Urothelium cell line (cell line): Measurements from ENCODE around the gene SUCLG2.
"Not testable (repeated sequence)": the region's sequence is repeated elsewhere in the genome, so short reads cannot be mapped to it uniquely, and the experiment has no call there.

ENCODE experiments used
- DNase-seq: peaks from one replicate; pipeline ENCODE4 v3.0.0; 2011; ENCODE audit warnings: low spot score, mixed read lengths
- FAIRE-seq: peaks from 2 replicates; lab custom pipeline; 2011; peaks lifted over from hg19 to GRCh38; lab: Jason Lieb, UNC

The SUCLG2 gene

DNA sequence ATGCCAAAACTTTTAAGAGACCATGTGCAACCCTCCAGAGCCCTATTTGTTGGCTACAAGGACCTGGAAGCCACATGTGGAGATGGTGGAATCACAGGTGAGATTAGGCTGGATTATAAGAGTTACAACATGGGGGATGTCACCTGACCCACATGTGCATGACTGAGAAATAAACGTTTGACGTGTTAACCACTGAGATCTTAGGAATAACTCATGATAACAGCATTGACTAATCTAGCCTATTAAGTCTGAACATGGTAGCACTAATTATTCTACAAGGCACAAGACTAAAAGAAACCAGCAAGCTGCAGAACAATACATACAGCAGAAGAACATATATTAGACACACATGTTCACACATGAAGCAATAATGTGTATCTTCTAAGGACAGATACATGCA, 38.4 kb downstream of the SUCLG2 start:
- FAIRE-seq (no peak), DNase-seq (no peak)

GRCh38 chr3:67614195-67614594, 40.2 kb downstream of the SUCLG2 start:
- FAIRE-seq, result no peak
- no peak for DNase-seq

DNA sequence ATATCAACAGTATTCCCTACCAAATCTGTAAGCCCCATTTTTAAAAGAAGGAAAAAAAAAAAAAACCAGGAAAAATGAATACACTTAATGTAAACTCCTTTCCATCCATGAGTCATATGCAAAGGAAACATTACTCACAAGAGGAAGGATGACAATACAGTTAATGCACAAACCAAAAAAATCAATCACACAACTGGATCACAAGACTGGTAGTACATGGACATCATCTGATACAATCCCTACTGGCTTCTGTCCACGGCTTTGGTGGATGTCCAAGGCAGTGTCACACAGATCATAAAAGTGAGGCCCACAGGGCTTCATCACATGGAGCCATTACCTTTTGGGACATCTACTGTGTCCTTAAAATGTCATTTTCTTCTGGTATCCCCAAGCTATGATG, 44.0 kb downstream of the SUCLG2 start:
- FAIRE-seq (no peak), DNase-seq (no peak)

DNA sequence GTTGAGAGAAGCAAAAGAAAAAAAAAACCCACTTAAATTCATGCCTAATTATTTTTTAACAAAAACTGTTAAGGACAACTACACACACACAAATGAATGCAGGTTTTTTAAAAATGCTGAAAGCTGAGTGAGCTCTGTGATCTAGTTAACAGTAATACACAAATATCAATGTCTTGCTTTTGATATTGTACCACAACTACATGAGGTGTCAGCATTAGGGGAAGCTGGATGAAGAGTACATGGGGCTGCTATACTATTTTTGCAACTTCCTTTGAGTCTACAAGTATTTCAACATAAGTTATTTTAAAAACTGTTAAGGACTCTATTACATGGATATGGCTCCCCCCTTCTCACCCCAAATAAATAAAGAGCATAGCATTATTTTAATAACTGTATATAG, 44.7 kb downstream of the SUCLG2 start:
- DNase-seq (no peak), FAIRE-seq (no peak)

GRCh38 chr3:67608034-67608433, 46.4 kb downstream of the SUCLG2 start:
- DNase-seq (no peak), FAIRE-seq (no peak)

DNA sequence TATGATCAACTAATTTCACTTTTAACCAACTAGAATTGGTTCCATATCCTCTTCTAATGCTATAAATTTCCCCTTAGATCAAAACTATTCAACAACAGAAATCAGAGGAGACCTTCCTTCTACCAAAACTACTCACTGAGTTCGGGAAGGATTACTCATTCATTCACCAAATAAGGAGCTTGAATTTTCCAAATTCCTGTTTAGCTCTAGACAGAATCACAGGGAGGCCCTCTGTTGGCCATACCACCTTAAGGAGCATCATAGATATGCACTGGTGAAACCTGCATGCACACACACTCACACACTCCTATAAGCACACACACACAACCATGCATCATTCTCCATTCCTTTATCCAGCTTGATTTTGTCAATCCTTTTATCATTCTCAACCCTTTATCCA, 49.0 kb downstream of the SUCLG2 start:
- DNase-seq, result peak; percentile 26
- no peak for FAIRE-seq

DNA sequence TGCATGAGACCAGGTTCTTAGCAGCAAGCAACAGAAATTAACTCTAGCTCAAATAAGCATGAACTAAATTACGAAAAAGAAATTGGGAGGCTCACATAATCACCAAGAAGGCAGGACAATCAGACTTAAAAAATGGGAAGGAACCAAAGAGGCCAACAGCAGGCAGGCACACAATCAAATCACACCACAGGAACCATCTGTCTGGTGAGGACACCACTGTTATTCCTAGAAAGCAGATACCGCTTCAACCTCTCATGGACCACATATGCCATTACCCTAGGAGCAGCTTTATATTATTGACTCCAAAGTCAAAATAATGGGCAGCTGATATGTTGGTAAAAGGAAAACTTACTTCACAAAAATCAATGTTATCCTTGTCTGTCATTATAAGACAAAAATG, 51.6 kb downstream of the SUCLG2 start:
- FAIRE-seq (no peak), DNase-seq (no peak)

DNA sequence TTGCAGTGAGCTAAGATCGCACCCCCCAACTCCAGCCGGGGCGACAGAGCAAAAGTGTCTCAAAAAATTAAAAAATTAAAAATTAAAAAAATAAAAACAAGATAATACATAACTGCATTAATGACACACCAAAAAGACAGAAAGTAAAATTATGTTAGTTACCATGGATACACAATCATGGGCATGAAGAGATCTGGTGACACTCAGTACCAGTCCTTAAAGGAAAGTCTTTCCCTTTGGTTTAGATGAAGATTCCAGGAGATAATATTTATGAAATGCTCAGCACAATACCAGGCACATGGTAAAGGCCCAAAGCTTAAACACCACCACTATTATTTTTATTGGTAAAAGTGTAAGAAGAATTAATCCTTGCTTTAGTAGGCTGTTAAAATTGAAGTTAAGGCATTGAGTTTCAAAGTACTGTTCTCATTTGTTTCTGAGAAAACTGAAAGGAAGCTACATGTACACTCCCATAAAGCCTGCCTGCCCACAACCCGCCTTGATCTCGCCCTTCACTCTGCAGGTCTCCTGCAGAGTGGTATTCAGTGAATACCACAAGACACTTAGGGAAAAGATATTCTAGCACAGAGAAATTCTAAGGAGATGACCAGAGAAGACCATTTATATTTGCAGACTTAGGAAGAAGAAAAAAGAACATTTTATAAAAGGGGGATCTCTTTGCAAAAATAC, 52.3 kb downstream of the SUCLG2 start:
- DNase-seq, result no peak
- no peak for FAIRE-seq

DNA sequence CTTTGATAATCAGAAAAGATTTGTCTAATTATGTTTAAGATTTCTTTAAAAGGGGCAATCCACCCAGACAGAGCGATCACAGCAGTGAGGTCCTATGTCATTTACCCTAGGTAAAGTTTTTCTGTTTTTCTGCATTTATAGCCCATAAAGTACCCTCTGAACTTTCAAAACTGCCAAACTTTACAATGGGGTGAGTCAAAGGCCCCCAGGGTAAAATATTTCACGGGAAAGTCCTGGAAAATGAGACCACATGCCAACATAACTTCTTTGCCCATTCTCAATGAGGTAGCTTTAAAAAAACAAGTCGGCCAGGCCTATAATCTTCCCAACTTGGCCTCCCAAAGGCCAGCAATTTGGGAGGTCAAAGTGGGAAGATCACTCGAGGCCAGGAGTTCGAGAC, 53.0 kb downstream of the SUCLG2 start:
- FAIRE-seq (no peak), DNase-seq (no peak)

DNA sequence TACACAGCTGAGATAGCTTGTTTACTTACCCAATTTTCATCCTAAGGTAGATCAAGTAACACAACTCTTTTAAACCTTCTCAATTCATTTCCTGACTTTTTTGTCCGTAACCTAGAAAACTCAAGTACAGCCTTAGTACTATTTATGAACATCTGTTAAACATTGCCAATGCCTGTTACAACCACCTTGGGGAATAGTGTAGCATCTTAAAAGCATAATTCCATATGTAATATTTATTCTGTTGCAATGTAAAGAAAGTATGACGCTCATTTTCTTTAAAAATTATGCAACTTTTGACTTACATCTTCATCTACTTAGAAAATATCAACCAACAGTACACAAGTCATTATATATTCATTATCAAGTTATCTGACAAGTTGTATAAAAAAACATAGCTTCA, 54.6 kb downstream of the SUCLG2 start:
- DNase-seq, result no peak
- FAIRE-seq, result no peak

GRCh38 chr3:67598814-67599556, 55.4 kb downstream of the SUCLG2 start:
- FAIRE-seq (no peak), DNase-seq (no peak)

DNA sequence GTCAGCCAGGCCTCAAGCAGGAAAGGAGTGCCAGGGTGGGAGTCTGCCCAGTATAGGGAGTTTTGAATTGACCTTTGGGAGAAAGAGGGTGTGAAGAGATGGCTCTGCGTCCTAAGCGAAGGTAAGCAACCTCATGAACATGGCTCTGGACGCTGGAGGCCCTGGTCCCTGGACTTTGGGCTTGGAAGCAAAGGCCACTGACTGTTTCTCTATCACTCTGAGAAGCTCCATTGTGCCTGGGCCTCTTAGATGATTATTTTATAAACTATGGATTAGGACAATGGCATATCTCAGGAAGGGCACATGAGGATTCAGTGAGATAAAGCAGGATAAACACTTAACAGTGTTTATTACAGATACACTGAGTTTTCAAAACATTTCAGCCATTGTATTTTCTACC, 59.0 kb downstream of the SUCLG2 start:
- DNase-seq (no peak), FAIRE-seq (no peak)

DNA sequence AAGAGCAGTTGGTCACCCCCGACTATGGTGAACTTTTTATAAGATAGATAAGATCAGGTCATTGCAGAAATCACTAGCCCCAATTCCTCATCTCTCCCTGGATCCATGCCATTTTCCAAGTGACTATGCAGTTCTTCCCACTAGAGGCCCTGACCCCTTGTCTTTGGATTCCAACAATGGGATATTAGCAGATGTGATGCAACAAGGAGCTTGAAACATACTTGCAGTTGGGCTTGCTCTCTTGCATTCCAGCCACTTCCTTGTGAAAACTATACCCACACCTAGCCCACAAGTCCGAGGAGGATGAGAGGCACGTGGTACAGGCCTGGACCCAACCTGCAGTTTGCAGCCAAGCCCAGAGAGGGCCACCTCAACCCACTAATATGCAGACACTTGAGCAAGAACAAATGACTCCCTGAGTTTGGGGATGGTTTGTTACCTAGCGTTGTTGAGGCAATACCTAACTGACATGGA, 60.6 kb downstream of the SUCLG2 start:
- FAIRE-seq, result no peak

GRCh38 chr3:67592057-67592456, 62.4 kb downstream of the SUCLG2 start:
- FAIRE-seq (no peak), DNase-seq (no peak)

More for the DNA sequence above, 60.6 kb downstream of the SUCLG2 start:
- DNase-seq, result peak; percentile 2

GRCh38 chr3:67587811-67588210, 66.6 kb downstream of the SUCLG2 start:
- no peak for DNase-seq
- FAIRE-seq, result no peak

- FAIRE-seq (no peak), DNase-seq (no peak)
Measured at GRCh38 chr3:67587301-67587700, 67.1 kb downstream of the SUCLG2 start.

DNA sequence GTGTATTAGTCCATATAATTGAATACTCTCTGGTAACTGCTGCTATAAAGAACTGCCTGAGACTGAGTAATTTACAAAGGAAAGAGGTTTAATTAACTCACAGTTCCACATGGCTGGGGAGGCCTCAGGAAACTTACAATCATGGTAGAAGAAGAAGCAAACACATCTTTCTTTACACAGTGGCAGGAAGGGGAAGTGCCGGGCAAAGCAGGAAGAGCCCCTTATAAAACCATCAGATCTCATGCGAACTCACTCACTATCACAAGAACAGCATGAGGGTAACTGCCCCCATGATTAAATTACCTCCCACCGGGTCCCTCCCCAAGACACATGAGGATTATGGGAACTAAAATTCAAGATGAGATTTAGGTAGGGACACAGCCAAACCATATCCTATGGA, 69.8 kb downstream of the SUCLG2 start:
- DNase-seq, FAIRE-seq: not testable (repeated sequence)

- DNase-seq (no peak), FAIRE-seq (no peak)
Measured at GRCh38 chr3:67580430-67581000, 73.9 kb downstream of the SUCLG2 start.

- no peak for DNase-seq
- no peak for FAIRE-seq
Measured at GRCh38 chr3:67578416-67578815, 76.0 kb downstream of the SUCLG2 start.

GRCh38 chr3:67576441-67576840, 78.0 kb downstream of the SUCLG2 start:
- FAIRE-seq (no peak), DNase-seq (no peak)

DNA sequence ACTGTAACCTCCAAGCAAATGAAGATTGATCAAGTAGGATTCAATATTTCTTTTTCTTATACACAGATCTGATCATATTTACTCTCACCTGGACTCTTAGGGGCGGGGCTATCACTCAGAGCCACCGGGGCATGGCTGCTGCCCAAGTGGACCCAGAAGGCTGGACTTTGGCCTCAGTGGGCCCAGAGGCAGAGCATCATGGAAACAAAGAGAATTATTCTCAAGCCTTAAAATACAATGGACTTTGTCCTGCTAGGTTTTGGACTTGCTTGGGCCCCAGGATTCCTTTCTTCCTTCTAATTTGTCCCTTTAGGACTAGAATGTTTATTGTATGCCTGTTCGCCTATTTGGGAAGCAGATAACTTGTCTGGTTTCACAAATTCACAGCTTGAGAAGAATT, 85.1 kb downstream of the SUCLG2 start:
- FAIRE-seq (no peak), DNase-seq (no peak)

DNA sequence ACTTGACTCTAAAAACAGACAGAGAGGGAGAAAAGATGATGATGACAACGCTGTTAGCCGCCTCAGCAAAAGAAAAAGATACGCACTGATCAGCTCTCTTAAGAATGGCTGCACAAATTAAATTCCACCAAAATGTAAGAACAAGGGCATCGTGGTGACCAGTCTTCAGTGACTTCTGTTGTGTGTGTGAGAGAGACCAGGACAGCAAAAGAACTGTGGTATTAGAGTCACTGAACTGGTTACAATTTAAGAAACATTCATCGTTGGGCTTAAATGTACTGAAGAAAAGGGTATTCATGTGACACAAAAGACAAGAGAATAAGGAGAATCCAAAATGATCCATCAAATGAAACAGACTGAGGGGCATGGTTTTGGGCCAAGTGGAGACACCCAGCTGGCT, 86.5 kb downstream of the SUCLG2 start:
- FAIRE-seq (no peak), DNase-seq (no peak)
